ENCODE measurements around the gene PPTC7.
"Not testable (repeated sequence)": the region's sequence is repeated elsewhere in the genome, so short reads cannot be mapped to it uniquely, and the experiment has no call there.

PPTC7 gene

DNA sequence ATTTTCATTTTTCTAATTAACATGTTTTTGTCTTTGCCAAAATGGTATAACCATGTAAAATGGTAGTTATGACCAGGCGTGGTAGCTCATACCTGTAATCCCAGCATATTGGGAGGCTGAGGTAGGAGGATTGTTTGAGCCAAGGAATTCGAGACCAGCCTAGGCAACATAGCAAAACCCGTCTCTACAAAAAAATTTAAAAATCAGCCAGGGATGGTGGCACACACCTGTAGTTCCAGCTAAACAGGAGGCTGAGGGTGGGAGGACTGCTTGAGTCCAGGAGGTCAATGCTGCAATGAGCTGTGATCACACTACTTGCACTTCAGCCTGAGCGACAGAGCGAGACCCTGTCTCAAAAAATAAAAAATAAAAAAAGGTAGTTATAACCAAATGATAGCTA lies 23.1 kb downstream of the PPTC7 start:
- no peak for DNase-seq

DNA sequence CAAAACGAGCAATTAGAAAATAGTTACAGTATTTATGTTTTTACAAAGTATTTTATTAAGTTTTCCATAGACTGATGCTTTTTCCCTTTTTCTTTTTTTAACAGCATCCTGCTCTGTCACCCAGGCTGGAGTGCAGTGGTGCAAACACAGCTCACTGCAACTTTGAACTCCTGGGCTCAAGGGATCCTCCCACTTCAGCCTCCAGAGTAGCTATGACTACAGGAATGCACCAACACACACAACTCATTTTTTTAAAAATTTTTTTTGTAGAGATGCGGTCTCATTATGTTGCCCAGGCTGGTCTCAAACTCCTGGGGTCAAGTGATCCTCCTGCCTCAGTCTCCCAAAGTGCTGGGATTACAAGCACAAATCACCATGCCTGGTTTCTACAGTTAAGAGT lies 24.2 kb downstream of the PPTC7 start:
- DNase-seq: not testable (repeated sequence)

DNA sequence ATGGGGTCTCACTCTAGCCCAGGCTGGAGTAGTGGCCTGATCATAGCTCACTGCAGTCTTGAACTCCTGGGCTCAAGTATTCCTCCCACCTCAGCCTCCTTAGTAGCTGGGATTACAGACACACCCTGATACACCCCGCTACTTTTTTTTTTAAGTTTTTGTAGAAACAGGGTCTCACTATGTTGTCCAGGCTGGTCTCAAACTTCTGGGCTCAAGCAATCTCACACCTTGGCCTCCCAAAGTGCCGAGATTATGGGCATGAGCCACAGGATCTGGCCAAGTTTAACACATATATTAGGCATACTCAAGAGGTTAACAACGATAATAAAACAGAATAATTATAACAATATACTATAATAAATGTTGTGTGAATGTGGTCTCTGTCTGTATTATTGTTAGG lies 25.8 kb downstream of the PPTC7 start:
- no peak for DNase-seq

DNA sequence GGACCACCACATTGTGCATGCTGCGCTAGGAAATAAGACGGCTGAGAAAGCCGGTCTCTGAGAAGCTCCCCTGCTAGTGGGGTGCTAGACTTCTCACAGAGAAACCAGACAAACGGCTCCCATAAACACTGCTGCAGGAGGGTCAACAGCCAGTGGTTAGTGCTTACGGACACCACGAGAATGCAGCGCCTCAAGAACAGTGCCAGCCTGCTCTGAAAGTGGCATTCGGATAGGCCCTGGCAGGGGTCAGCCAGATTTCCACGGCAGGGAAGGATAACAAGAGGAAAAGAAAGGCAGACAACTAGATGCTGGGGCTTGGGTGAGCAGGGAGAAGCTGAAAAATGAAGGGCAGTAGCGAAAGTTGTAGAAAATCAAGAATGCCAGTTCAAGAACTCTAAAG lies 26.4 kb downstream of the PPTC7 start:
- DNase-seq: no peak

DNA sequence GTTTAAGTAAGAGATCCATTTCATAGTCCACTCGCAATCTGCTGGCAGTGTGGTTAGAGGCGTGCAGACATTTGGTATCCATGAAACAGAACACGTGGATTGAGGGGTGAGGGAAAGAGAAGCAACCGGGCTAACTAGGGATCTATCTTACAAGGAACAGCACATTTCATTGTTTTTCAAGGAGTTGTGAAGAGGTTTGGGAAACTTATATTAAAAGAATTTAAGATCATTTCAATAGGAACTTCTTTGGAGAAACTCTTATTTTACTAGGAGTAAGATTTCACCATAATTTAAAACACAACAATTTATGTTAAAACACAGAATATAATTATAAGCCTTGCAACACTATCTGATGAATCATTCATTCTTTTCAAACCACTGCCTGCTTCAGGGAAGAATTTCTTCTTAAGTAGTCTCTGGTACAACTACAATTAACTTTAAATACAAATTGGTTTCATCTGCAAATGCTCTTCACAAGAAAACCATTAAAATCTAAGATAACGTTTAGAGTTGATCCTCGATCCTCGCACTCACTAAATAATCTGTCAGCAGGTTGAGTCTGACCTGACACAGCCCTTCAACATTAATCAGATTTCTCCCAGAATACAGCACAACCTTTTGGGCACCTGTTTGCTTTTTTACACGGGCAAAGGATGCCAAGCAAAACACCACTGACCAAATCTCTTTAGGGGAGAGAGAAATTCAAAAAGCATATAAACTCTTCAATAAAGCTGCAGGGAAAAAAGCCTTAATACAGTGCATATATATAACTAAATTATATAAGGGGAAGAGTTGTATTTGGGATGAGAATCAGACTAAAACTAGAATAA lies 27.3 kb downstream of the PPTC7 start:
- no peak for DNase-seq

DNA sequence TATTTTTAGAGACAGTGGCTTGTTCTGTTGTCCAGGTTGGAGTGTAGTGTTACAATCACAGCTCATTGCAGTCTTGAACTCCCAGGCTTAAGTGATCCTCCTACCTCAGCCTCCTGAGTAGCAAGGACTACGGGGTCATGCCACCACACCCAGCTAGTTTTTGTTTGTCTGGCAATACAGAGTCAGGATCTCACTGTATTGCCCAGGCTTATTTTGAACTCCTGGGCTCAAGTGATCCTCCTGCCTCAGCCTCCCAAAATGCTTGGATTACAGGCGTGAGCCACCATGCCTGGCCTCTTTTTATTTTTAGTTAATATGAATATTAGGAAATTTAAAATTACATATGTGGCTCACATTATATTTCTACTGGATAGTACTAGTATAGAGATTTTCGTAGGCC lies 28.9 kb downstream of the PPTC7 start:
- no peak for DNase-seq

GRCh38 chr12:110550981-110551380 lies 32.1 kb downstream of the PPTC7 start:
- DNase-seq: no peak

- DNase-seq: no peak
These were observed 33.4 kb downstream of the PPTC7 start for GRCh38 chr12:110549716-110550115.

- DNase-seq: no peak
These were observed 34.4 kb downstream of the PPTC7 start for GRCh38 chr12:110548678-110549077.

- no peak for DNase-seq
These were observed 36.0 kb downstream of the PPTC7 start for GRCh38 chr12:110547090-110547489.

DNA sequence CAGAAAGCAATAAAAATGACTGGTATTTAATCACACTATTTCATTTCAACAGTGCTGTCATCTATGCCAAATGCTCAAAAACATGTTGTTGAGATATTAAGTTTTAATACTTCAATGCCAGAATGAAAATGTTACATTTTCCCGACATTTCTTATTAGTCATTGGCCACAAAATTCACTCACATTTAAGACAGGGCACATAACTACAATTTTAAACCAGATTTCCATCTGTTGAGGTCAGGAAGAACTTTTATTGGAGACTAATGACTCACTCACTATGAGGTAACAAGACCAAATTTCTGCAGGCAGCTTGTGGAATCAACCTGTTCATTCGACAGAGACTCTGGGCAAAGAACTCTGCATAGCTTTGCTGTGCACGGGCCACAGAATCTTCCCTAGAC lies 36.8 kb downstream of the PPTC7 start:
- no peak for DNase-seq

DNA sequence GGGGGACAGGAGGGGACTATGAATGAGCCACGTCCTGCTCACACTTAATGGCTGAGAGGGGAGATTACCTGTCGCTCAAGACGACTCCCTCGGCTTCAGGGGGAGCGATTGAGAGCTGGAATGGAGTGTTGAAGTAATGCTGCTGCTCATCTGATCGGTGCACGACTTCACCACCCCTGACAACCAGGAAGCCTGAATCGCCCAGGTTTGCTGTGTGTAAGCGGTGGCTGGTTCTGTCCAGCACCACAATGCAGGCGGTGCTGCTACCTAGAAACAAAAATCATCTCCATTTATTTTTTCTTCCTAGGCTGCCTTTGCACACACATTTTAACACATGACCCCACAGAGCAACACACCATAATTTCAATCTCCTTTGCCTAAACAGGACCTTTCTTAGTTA lies 37.3 kb downstream of the PPTC7 start:
- DNase-seq: no peak

DNA sequence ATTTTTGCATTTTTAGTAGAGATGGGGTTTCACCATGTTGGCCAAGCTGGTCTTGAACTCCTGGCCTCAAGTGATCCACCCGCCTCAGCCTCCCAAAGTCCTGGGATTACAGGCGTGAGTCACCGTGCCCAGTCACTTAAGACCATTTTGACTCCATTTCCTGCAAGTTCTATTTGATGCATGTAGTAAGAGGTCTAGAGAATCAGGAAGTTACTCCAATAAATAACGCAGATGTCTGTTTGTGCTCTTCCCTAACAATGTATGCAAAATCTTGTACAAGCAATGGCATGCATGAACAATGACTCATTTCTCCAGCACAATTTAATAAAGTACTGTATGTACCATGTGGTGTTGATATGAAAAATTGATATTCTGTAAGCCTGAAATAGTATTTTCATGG lies 37.9 kb downstream of the PPTC7 start:
- DNase-seq: not testable (repeated sequence)

DNA sequence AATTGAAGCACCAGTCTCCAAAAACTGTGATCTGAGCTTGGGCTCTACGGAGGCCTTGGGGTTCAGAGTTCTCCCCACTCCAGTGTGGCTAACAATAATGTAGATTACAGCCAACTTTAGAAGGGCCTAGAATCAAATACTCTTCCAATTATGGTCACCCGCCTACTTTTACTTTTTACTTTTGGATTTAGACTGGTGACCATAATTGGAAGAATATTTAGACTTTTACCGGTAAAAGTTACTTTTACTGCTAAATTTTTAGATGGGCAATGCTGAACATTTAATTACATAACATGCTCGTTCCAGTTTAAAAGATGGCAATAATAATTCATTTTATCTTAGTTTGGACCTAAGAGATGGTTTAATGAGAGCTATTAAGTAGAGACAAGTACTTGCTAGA lies 39.2 kb downstream of the PPTC7 start:
- DNase-seq: no peak

DNA sequence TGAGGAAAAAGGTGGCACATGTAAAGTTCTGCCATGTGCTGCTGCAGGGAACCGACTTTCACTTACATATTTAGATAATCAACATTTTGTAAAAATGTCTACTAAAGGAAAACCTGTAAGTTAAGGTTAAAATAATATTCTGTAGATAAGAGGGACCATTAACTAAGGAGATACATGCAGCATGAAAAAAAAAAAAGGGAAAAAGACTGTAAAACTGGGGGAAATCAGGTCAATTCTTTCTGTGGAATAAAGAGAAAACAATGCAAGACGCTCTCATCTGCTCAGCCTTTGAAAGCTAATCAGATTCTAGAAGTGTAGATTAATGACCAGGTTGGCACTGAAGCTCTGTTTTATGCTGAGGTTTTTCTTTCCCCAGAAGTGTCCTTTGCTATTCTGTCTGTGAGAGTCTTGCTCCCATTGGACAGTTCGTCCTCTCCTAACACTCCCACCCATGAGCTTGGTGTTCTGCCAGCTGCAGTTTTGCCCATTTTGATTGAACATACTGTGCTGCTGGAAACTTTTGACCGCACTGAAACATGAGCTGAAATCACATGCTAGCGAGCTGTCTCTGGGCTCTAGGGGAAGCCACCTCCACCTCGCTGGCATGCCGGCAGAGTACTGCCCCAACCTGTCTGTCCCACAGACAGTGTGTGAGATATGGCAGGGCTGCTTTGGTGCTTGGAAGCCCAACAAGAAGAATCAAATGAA lies 39.7 kb downstream of the PPTC7 start:
- DNase-seq: no peak

DNA sequence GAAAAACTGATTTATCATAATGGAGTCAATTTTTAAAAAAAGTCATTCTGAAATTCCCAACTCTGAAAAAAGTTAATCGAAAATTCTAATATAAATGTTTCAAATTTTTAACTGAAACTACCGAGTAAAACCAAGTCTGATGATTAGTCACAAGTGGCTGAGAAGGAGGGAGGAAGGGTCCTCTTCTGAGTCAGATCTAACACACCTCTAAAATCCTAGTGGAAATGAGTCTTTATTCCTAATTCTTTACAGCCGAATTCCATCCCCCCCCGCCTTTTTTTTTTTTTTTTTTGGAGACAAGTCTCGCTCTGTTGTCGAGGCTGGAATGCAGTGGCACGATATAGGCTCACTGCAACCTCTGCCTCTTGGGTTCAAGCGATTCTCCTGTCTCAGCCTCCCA lies 43.1 kb downstream of the PPTC7 start:
- no peak for DNase-seq

GRCh38 chr12:110538869-110539622 lies 44.1 kb downstream of the PPTC7 start:
- DNase-seq: no peak

DNA sequence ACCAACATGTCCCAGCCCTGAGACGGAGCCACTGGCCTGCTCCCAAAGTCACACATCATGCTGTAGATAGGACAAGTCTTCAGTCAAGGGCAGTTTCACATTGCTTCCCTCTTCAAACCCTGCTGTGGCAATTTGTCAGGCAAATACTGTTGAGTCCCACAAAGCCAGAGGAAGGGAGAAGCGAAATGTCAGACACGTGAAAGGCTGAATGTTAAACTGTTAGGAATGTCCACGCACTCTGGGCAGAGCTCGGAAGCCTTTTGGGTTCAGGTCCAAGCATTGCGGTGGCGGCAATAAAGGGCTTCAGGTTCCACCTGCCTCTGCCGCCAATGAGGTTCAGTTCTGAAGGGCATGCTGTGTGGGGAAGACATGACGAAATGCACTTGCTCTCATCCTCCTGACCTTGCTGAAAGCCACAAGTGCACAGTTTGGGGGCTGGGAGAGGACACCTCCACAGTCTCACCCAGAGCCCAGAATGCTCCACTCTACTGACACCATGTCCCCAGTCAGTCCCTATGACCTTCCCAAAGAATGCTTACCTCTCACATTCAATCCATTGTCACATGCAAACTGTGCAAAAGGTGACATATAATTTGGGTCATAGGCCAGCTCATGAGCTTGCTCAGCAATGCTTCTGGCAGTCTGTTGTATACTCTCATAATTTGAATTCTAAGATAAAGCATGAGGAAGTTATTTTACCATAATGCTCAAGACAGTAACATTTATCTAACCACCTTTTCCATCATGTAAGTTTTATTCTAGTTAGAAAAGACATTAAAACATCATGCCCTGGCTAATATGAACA lies 45.3 kb downstream of the PPTC7 start:
- peak in 1 of 3 experiments; percentile 27 for DNase-seq

GRCh38 chr12:110536834-110537604 lies 46.1 kb downstream of the PPTC7 start:
- no peak for DNase-seq

- DNase-seq: no peak
These were observed 48.3 kb downstream of the PPTC7 start for GRCh38 chr12:110534811-110535210.

DNA sequence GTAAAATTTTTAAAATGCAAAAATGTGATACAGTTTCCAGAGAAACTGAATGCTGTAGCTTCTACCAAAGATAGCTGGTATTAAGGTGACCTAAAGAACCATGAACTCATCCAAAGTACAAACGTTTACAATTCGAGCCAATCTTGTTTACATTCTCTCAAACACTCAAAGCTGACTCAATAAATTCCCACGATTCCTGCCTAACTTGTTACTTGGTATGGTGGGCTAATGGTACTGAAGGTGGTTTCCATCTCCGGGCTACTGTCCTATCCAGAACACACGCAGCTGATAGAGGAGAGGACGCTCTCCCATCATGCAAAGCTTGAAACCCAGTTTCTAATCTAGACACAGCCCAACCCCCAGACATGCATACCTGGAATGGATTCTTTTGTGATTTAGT lies 49.5 kb downstream of the PPTC7 start:
- DNase-seq: no peak

GRCh38 chr12:110532644-110533043 lies 50.5 kb downstream of the PPTC7 start:
- no peak for DNase-seq
